ENCODE results near the gene ELAVL2.
"Not testable (repeated sequence)": the region's sequence is repeated elsewhere in the genome, so short reads cannot be mapped to it uniquely, and the experiment has no call there.

Gene ELAVL2

GRCh38 chr9:23723672-23724071 is 102.4 kb downstream of the ELAVL2 start:
- DNase-seq (ENCODE audit: low read depth): no peak
- TF ChIP-seq CTCF (conservative IDR thresholded peaks at IDR 0.05; ENCODE audit: low read length): no peak
- H3K4me3 ChIP-seq (ENCODE audit: low read length): no peak overlapping the region

GRCh38 chr9:23723048-23723447 is 103.0 kb downstream of the ELAVL2 start:
- DNase-seq (ENCODE audit: low read depth); H3K4me3 ChIP-seq (ENCODE audit: low read length): not testable (repeated sequence)

- no peak for DNase-seq (ENCODE audit: low read depth)
- no peak overlapping the region for H3K4me3 ChIP-seq (ENCODE audit: low read length)
- no peak for TF ChIP-seq CTCF (conservative IDR thresholded peaks at IDR 0.05; ENCODE audit: low read length)
Observed at GRCh38 chr9:23721466-23721865, 104.6 kb downstream of the ELAVL2 start.

GRCh38 chr9:23717505-23717904 is 108.5 kb downstream of the ELAVL2 start:
- no peak for TF ChIP-seq CTCF (conservative IDR thresholded peaks at IDR 0.05; ENCODE audit: low read length)
- DNase-seq (ENCODE audit: low read depth): no peak
- no peak overlapping the region for H3K4me3 ChIP-seq (ENCODE audit: low read length)

- TF ChIP-seq CTCF (conservative IDR thresholded peaks at IDR 0.05; ENCODE audit: low read length): no peak
- DNase-seq (ENCODE audit: low read depth): no peak
- H3K4me3 ChIP-seq (ENCODE audit: low read length): no peak overlapping the region
Observed at GRCh38 chr9:23707249-23707648, 118.8 kb downstream of the ELAVL2 start.

- TF ChIP-seq CTCF (conservative IDR thresholded peaks at IDR 0.05; ENCODE audit: low read length): no peak
- DNase-seq (ENCODE audit: low read depth): no peak
- no peak overlapping the region for H3K4me3 ChIP-seq (ENCODE audit: low read length)
Observed at GRCh38 chr9:23702311-23702922, 123.6 kb downstream of the ELAVL2 start.

GRCh38 chr9:23701291-23701690 is 124.7 kb downstream of the ELAVL2 start:
- no peak for DNase-seq (ENCODE audit: low read depth)
- H3K4me3 ChIP-seq (ENCODE audit: low read length): no peak overlapping the region
- no peak for TF ChIP-seq CTCF (conservative IDR thresholded peaks at IDR 0.05; ENCODE audit: low read length)

- TF ChIP-seq CTCF (conservative IDR thresholded peaks at IDR 0.05; ENCODE audit: low read length): no peak
- H3K4me3 ChIP-seq (ENCODE audit: low read length): no peak overlapping the region
- no peak for DNase-seq (ENCODE audit: low read depth)
Observed at GRCh38 chr9:23700359-23700758, 125.7 kb downstream of the ELAVL2 start.

Measured in AG10803 (cell line).